GM21576 (cell line): ENCODE data around the gene LMF1.
"Not testable (repeated sequence)": the region's sequence is repeated elsewhere in the genome, so short reads cannot be mapped to it uniquely, and the experiment has no call there.

Experiments used
- ATAC-seq: cut with Tn5 transposase; IDR thresholded peaks from one replicate; pipeline ENCODE4 v1.9.1; 2021; ENCODE audit warnings: mild to moderate bottlenecking, moderate library complexity; ENCODE audit not compliant: unreplicated experiment

LMF1 gene

DNA sequence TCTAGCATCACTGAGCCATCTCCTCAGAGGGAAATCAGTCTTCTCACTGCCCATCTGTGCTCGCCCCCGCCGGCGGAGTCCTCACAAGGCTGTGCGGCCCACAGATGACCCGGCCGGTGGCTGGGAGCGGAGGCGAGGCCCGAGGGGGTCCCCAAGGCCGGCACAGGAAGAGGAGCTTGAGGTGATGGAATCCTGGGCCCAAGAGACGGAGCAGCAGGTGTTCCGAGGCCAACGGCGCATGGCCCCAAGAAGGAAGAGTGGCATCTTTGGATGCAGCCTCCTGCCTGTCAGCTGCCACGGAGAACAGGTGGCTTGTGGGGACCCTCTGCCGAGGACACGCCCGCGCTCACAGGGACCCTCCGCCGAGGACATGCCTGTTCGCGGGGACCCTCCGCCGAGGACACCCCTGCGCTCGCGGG, 97.5 kb downstream of the LMF1 start:
- no peak for ATAC-seq

DNA sequence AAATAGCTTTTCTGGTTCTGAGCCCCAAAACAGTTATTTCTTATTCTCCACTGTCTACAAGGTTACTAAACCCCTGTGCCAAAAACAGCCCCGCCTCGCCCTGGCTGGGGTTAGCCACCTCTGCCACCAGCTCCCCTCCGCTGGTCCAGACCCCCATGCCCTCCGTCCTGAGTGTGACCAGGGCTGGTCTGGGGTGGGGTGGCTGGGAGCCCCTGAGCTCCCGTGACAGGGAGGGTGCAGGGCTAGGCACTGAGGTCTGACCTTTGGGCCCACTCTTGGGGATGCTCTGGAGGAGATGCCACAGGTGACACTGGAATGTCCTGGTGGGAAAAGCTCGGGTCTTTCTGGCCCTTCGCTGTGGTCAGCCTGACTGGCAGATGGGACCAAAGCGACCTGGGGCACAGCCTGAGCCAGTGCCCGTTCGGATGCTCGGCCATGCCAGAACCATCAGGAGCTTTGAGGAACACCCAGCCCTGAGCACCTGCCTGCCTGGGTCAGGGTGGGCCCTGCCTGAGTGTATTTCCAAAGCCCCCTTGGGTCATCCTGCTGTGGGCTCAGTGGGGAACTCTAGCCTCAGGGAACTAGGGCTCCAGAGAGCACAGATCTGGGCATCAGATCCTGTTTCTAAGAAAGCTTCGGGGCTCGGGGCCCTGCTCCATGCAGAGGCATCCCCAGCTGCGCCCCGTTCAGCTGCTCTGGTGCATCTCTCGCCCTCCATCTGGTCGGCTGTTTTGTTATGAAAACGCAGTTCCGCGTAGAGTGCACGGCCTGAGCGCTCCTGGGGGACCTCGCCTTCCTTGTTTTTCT, 98.1 kb downstream of the LMF1 start:
- no peak for ATAC-seq

DNA sequence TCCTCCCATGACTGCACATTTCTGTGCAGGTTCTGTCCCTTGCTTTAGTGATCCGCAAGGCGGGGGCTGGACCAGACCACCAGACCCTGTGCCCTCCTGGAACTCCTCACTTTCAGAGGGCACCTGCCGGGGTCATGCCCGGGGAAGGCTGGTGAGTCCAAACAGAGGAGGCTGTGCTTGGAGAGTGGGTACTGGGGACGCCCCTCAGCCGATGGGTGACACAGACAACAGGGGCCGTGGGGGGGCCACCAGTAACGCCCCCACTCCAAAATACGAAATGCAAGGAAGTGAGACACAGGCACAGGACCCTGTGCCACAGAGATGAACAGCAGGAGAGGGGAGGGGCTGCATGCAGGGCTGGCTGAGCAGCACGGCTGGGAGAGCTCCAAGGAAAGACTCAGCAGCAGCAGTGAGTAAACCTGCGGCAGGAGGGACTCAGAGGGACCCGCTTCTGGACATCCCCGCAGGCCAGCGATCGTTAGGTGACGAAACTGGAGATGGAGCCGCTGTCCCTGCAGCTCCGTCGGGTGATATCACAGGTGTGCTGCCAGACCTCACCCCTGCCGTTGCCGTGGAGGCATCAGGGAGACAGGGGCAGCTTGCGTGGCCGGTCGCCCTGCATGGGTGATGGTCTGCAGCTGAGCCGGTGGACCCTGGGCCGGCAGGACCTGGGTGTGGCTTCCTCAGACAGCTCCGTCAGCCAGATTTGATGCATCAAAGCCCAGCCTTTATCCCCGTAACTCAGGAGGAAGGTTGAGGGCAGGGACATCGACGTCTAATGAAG, 99.0 kb downstream of the LMF1 start:
- no peak for ATAC-seq

DNA sequence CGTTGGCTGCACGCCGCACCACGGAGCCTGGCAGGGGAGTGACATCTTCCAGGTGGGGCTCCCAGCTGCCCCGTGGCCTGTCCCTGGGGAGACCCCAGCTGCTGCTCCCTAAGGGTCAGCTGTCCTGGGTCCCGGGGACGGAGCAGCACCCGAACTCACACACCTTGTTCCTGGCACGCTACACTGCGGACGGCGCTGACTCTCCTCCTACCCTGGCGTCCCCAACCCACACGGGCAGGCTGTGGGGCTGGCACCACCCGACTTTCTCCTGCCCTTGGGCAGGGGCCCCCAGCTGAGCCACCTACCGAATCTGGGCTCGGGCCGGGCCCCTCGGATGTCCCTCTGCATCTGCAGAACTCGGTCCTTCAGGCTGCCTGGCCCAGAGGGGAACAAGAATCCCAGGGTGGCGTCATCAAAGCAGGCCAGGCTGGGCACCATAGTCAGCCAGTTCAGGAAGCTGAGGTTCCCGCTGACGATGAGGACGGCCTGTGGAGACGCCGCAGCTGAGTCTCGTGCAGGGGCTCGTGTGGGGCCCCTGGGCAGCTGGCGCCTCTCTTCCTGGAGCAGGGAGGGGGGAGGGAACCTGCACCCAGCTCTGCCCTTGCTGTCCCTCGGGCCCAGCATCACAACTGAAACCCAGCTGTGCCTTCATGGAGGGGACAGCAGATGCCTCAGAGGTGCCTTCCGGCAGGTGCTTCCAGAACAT, 99.8 kb downstream of the LMF1 start:
- ATAC-seq = no peak

DNA sequence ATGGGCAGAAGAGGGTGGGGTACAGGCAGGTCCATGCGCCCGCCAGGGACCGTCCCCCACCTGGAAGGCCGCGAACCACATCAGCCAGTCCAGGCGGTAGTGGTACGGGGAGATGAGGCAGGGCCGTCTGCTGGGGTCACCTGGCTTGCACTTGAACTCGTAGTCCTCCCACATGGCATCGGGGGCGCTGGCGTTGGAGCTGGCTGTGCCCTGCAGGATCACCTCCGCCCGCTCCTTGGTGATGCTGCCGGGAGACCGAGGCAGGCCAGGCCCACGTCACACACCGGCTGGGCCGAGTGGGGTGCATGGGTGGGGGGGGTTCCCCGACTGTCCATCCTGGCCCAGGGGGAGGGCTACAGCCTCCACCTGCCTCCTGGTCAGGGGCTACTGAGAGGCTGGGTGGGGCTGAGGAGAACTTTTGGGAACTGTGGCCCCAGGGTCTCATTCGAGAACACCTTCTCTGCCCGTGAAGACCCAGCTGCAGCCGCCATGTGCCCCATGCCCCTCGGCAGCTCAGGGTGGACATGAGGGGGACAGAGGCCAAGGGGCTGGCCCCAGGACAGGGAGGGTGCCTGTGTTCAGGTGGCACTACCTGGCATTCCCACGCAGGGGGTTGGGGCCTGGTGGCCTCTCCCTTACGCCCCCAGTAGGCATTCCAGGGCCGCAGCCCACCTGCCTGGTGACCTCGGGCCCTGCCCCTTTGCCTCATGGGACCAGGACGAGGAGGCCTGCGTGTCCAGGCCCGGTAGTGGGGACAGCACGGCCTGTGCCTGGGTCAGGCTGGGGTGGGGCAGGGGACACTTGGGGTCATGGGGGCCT, 100.8 kb downstream of the LMF1 start:
- no peak for ATAC-seq

DNA sequence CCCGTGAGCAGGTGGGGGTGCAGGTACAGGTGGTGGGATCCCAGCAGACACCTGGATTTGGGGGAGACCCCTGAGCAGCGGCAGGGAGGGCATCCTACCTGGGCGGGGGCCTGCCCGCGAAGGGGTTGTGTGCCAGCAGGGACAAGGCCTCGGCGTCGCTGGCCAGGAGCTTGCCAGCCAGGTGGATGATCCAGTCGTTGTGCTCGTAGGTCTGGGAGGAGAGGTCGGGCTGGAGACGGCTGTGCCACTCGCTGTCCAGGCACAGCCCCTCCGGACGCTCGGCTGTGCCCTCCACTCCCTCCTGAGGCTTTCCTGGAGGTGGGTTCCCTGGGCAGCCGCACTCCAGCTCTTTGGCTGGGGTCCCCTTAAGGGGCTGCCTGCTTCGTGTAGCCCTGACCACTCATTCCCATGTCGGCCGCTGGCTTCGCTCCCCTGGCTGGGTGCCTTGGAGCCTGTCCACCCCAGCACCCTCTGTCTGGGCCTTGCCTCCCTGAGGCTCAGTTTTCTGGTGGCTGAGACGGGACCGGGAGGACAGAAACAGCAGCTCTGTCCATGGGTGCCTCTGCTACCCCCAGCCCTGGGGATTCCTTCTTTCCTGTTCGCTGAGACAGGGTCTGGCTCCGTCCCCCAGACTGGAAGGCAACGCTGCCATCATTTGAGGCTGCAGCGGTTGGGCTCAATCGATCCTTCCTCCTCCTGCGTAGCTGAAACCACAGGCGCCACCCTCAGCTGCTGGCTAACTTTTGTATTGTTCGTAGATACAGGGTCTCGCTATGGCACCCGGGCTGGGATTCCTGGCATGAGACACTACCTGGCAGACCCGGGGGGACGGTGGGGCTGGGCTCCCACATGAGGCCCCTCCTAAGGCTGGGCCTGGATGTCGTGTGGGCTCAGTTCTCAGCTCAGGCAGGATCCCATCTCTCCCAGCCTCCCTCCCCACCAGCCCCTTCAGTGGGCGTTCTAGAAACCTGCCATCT, 101.7 kb downstream of the LMF1 start:
- ATAC-seq = no peak

DNA sequence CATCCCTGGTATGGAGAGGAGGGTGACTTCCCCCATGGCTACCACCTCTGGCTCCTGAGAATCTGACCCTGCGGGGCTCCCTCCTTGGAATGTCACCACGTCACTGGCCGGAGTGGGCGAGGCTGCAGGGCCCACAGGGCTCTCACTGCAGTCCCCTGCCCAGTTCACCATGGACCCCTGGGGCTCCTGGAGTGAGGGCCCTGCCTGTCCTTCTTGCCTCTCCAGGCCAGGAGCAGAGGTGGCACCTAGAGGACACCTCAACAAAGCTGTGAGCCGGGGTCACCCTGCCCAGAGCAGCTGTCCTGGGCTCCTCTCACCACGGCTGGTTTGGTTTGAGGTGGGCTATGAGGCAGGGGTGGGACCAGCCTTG, 102.4 kb downstream of the LMF1 start:
- no peak for ATAC-seq

DNA sequence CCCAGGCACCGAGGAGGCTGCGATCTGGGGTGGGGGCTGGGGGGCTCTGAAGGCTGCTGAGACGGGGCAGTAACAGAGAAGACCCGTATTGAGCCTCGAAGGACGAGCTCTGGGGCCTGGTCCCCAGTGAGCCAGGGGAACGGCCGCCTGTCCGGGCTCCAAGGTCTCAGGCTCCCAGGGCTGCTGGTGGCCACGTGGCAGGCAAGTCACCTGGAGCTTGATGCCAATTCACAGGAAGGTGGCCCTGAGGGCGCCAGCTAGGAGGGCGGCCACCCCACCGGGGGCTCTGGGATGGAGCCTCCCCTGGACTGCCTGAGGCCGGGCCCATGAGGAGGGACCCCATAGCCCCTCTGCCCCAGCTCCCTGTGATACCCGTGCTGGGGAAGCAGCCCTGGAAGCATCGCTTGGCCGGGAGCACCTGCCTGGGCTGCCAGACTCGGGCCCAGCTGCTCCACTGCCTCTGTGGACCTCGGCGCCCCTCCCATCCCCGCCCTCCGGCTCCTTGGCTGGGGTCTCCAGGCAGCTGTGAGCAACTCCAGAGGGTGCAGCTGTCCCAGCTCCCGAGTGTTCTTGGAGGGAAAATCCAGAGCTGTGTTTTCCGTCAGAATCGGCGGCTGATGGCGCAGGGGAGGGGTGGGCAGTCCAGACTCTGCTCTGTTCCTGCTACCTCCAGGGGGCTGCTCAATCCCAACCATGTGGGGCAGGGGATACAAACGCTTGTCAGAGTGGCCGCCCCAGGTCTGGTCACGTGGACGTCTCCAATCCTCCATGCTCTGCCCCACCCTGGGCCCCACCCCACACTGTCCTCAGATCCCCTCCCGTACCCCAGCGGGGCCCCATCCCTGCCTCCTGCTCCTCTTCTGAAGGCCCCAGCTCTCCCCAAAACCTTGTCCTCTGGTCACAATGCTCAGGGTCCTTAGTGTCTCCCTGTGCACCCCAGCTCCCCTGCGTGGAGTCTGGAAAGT, 103.1 kb downstream of the LMF1 start:
- ATAC-seq = no peak

DNA sequence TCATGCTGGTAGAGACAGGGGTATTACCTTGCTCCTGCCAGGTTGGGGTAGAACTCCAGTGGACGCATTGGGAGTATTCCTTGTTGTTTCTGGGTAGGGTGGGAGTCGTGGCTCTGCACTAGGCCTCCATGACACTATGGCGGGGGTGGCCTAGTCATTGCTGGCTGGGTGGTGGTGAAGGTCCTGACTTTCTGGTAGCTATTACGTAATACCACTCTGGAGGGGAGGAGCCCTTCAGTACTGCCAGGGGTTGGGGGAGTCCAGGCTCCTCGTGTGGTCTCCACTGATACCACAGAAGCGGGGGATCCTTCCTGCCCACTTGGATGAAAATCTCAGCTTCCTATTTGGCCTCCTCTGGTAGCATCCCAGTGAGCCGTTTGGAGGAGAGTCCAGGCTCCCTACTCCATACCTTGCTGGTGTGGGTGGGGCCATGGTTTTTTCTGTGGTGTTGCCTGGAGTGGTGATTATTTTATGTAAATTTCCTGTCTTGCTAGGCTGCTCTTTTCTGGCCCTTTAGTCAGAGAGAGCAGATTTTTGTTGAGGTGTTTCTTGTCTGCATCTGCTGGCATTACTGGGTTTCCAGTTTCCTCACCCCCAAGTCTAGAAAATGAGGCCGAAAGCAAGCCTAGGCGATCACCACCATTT, 104.4 kb downstream of the LMF1 start:
- no peak for ATAC-seq

DNA sequence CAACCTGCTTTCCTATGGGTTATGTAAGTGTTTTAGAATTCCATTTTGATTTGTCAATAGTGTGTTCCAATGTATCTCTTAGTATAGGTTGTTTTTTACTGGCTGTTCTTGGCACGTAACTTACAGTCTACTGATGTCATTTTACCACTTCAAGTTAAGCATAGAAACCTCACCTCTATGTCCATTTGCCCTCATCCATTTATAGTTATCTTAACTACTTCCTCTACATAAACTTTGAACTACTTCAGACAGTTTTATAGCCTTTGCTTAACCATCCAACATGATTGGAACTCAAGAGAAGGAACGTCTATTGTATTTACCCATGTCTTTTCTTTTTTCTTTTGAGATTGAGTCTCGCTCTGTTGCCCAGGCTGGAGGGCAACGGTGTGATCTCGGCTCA, 105.8 kb downstream of the LMF1 start:
- no peak for ATAC-seq

DNA sequence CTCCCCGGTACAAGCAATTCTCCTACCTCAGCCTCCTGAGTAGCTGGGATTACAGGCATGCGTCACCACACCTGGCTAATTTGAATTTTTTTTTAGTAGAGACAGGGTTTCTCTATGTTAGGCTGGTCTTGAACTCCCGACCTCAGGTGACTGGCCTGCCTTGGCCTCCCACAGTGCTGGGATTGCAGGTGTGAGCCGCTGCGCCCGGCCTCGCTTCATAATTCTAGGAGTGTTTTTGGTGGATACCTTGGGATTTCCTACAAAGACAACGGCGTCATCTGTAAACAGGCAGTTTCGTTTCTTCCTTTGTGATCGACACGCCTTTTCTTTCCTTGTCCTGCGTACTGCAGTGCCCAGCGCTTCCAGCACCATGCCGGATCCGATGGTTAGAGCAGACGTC, 109.3 kb downstream of the LMF1 start:
- no peak for ATAC-seq

DNA sequence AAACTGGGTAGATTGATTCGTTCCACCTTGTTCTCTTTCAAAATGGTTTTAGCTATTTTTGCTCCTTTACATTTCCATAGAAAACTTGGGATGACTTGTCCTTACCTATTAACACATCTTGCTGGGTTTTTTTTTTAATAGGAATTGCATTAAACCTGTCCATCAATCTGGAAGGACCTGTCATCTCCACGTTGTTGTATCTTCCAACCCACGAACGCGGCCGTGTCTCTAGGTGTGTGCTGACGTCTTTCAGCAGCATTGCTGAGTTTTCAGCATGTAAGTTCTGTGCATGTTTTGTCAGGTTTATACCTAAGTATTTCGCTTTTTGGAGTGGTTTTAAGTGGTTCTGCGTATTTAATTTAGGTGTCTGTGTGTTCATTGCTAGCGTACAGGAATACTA, 109.9 kb downstream of the LMF1 start:
- ATAC-seq = no peak

DNA sequence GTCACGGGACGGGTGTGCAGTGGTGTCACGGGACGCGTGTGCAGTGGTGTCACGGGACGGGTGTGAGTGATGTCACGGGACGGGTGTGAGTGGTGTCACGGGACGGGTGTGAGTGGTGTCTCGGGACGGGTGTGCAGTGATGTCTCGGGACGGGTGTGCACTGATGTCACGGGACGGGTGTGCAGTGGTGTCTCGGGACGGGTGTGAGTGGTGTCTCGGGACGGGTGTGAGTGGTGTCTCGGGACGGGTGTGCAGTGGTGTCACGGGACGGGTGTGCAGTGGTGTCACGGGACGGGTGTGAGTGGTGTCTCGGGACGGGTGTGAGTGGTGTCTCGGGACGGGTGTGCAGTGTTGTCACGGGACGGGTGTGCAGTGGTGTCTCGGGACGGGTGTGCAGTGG, 111.8 kb downstream of the LMF1 start:
- not testable (repeated sequence) for ATAC-seq

DNA sequence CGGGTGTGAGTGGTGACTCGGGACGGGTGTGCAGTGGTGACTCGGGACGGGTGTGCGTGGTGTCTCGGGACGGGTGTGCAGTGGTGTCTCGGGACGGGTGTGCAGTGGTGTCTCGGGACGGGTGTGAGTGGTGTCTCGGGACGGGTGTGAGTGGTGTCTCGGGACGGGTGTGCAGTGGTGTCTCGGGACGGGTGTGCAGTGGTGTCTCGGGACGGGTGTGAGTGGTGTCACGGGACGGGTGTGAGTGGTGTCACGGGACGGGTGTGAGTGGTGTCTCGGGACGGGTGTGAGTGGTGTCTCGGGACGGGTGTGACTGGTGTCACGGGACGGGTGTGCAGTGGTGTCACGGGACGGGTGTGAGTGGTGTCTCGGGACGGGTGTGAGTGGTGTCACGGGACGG, 112.3 kb downstream of the LMF1 start:
- ATAC-seq = not testable (repeated sequence)

DNA sequence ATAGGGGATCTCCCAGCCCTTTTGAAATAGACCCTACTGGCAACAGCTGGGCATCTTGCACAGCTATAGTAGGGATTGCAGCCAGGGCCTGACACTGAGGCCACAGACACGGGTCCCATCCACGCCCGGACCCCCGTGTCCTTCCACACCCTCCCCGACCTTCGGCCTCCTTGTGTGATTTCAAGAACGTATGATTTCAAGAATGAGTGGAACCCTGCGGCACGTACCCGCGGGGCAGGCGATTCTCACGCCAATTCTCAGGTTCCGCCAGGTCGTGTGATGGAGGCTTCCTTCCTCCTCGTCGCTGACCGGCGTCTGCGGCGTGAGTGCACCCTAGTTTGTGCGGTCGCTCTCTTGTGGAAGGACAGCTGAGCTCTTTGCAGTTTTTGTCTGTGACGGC, 114.0 kb downstream of the LMF1 start:
- ATAC-seq = no peak

DNA sequence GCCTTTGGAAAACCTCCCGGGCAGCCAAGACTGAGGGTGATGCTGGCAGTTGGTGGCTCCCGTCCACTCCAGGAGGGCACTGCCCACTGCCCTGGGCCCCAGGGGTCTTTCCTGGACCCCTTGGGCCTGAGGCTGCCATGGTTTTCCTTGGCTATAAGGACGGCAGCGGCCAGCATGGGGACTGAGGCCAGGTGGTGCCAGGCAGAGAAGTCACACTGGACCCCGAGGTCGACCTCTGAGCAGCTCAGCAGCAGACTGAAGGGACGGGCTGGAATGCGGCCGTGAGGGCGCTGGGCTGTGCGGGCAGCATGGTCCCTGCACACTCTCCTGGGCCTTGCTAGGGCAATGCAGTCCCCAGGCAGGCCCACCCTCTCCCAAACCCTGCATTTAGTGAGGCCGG, 114.7 kb downstream of the LMF1 start:
- ATAC-seq = no peak

DNA sequence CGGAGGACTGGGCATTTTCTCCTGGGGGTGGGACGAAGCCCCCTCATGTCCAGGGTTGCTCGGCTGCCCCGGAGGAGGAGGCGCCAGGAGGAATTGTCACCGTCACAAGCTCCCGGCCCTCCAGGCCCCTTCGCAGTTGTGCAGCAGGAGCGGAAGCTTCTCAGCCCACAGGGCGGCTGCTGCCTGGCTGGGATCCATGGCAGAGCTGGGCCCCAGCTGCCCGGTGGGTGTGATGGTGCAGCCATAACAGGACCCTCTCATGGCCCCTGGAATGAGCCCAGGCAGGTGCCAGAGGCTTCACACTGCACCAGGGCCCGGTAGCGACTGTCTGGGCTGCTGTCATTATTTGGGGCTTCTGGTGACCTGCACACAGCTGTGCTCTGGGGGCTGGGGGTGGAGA, 115.3 kb downstream of the LMF1 start:
- ATAC-seq = no peak

DNA sequence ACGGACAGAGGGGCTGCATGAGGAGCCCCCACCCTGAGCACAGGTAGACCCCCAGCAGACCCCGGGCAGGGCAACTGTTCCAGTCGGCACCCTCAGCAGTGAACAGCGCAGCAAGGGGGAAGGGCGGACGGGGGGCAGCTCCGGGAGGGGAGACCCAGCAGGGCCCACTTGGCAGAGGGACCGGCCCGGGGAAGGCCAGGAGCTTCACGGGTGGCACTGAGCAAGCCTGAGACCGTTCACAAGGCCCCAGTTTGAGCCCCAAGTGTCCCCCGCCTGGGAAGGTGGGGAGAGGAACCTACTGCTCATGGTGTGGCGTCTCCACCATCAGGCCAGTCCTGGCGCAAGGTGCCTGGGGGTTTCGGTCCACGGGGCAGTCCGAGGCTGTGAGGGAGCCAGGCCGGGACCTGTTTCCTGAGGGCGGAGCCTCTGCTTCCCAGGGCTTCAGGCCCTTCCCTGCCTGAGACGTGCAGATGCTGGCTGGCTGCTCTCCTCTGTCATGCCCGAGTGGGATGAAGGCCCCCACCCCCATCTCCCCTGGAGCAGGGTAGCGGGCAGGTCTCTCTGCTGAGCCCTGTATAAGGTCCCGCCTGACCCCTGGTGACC, 115.9 kb downstream of the LMF1 start:
- no peak for ATAC-seq
